ENCODE measurements around the gene KRTAP5-6. TPM values are rescaled to one million over a fixed set of nuclear protein-coding genes. Genes with fewer than 3 reads are reported as not detected.

KRTAP5-6 gene
- total RNA-seq, 2 experiments from 2014 or later, result not detected

- peaks cover 22% of the 10 kb centered on the region for H3K27me3 Mint-ChIP-seq
- peaks cover 3% of the 10 kb centered on the region for H3K36me3 Mint-ChIP-seq
- ATAC-seq (no peak), DNase-seq (no peak)
- peaks cover 14% of the 10 kb centered on the region for H3K9me3 Mint-ChIP-seq (ENCODE audit: low read depth)
- no peak overlapping the region for H3K4me3 Mint-ChIP-seq
- CTCF ChIA-PET, result no interaction called here
- no peaks in the 10 kb centered on the region for H3K4me1 Mint-ChIP-seq
- H3K27ac Mint-ChIP-seq, result no peak overlapping the region
Observed at GRCh38 chr11:1740786-1741530, 44.0 kb downstream of the KRTAP5-6 start.

- H3K4me3 Mint-ChIP-seq, result no peak overlapping the region
- peaks cover 10% of the 10 kb centered on the region for H3K9me3 Mint-ChIP-seq (ENCODE audit: low read depth)
- ATAC-seq (no peak), DNase-seq (no peak)
- no peak overlapping the region for H3K27ac Mint-ChIP-seq
- H3K27me3 Mint-ChIP-seq, result peaks cover 16% of the 10 kb centered on the region
- no peaks in the 10 kb centered on the region for H3K4me1 Mint-ChIP-seq
- CTCF ChIA-PET, result no interaction called here
- peaks cover 2% of the 10 kb centered on the region for H3K36me3 Mint-ChIP-seq
Observed at GRCh38 chr11:1741741-1742140, 44.7 kb downstream of the KRTAP5-6 start.

- Mint-ChIP-seq H3K4me1 (no peaks in the 10 kb centered on the region), H3K27ac (no peak overlapping the region), H3K27me3 (peaks cover 16% of the 10 kb centered on the region), H3K4me3 (no peak overlapping the region), H3K9me3 (ENCODE audit: low read depth) (peaks cover 8% of the 10 kb centered on the region), H3K36me3 (peaks cover 2% of the 10 kb centered on the region)
- CTCF ChIA-PET, result no interaction called here
- ATAC-seq (no peak), DNase-seq (no peak)
Observed at GRCh38 chr11:1742371-1742770, 45.4 kb downstream of the KRTAP5-6 start.

GRCh38 chr11:1742869-1743584, 46.0 kb downstream of the KRTAP5-6 start:
- Mint-ChIP-seq H3K27ac (no peak overlapping the region), H3K36me3 (peaks cover 2% of the 10 kb centered on the region), H3K4me3 (no peak overlapping the region), H3K27me3 (peaks cover 18% of the 10 kb centered on the region), H3K9me3 (ENCODE audit: low read depth) (peaks cover 8% of the 10 kb centered on the region), H3K4me1 (no peaks in the 10 kb centered on the region)
- CTCF ChIA-PET, result interaction anchor here (1.5 to 1.6 kb wide), 2 partner anchors 15 to 49 kb away, joined by 4 read pairs; no protein-coding TSS in a partner anchor
- no peak for DNase-seq
- ATAC-seq, result no peak

- Mint-ChIP-seq H3K4me1 (no peaks in the 10 kb centered on the region), H3K4me3 (no peak overlapping the region), H3K36me3 (peaks cover 2% of the 10 kb centered on the region), H3K27me3 (peaks cover 21% of the 10 kb centered on the region), H3K27ac (no peak overlapping the region), H3K9me3 (ENCODE audit: low read depth) (peaks cover 8% of the 10 kb centered on the region)
- CTCF ChIA-PET, result interaction anchor here (1.5 to 1.6 kb wide), 2 partner anchors 14 to 50 kb away, joined by 4 read pairs; no protein-coding TSS in a partner anchor
- ATAC-seq (no peak), DNase-seq (no peak)
Observed at GRCh38 chr11:1743585-1744136, 46.7 kb downstream of the KRTAP5-6 start.

GRCh38 chr11:1744137-1744886, 47.3 kb downstream of the KRTAP5-6 start:
- Mint-ChIP-seq H3K27ac (no peak overlapping the region), H3K9me3 (ENCODE audit: low read depth) (peaks cover 8% of the 10 kb centered on the region), H3K27me3 (peaks cover 19% of the 10 kb centered on the region), H3K4me1 (no peaks in the 10 kb centered on the region), H3K4me3 (no peak overlapping the region), H3K36me3 (peaks cover 2% of the 10 kb centered on the region)
- DNase-seq (no peak), ATAC-seq (no peak)
- CTCF ChIA-PET, result interaction anchor here (1.5 to 1.6 kb wide), 2 partner anchors 13 to 50 kb away, joined by 4 read pairs; no protein-coding TSS in a partner anchor

- peaks cover 8% of the 10 kb centered on the region for H3K9me3 Mint-ChIP-seq (ENCODE audit: low read depth)
- ATAC-seq (no peak), DNase-seq (no peak)
- H3K4me3 Mint-ChIP-seq, result no peak overlapping the region
- peaks cover 2% of the 10 kb centered on the region for H3K36me3 Mint-ChIP-seq
- peaks cover 22% of the 10 kb centered on the region for H3K27me3 Mint-ChIP-seq
- no peak overlapping the region for H3K27ac Mint-ChIP-seq
- peaks cover 6% of the 10 kb centered on the region for H3K4me1 Mint-ChIP-seq
- CTCF ChIA-PET, result interaction anchor here (1.5 kb wide), 1 partner anchor 13 kb away, joined by 4 read pairs; no protein-coding TSS in a partner anchor
Observed at GRCh38 chr11:1744891-1745700, 48.1 kb downstream of the KRTAP5-6 start.

- CTCF ChIA-PET, result no interaction called here
- DNase-seq (no peak), ATAC-seq (no peak)
- peaks cover 2% of the 10 kb centered on the region for H3K36me3 Mint-ChIP-seq
- peaks cover 8% of the 10 kb centered on the region for H3K4me1 Mint-ChIP-seq
- peaks cover 23% of the 10 kb centered on the region for H3K27me3 Mint-ChIP-seq
- H3K4me3 Mint-ChIP-seq, result no peak overlapping the region
- H3K27ac Mint-ChIP-seq, result no peak overlapping the region
- H3K9me3 Mint-ChIP-seq (ENCODE audit: low read depth), result peaks cover 8% of the 10 kb centered on the region
Observed at GRCh38 chr11:1745701-1746320, 48.8 kb downstream of the KRTAP5-6 start.

- Mint-ChIP-seq H3K4me1 (peaks cover 8% of the 10 kb centered on the region), H3K27ac (no peak overlapping the region), H3K27me3 (peaks cover 23% of the 10 kb centered on the region), H3K9me3 (ENCODE audit: low read depth) (peaks cover 8% of the 10 kb centered on the region), H3K36me3 (peaks cover 2% of the 10 kb centered on the region), H3K4me3 (no peak overlapping the region)
- CTCF ChIA-PET, result no interaction called here
- no peak for ATAC-seq
- no peak for DNase-seq
Observed at GRCh38 chr11:1746511-1746931, 49.5 kb downstream of the KRTAP5-6 start.

GRCh38 chr11:1746956-1747752, 50.2 kb downstream of the KRTAP5-6 start:
- peaks cover 23% of the 10 kb centered on the region for H3K27me3 Mint-ChIP-seq
- H3K4me1 Mint-ChIP-seq, result peaks cover 11% of the 10 kb centered on the region
- H3K9me3 Mint-ChIP-seq (ENCODE audit: low read depth), result peaks cover 8% of the 10 kb centered on the region
- H3K4me3 Mint-ChIP-seq, result no peak overlapping the region
- no peak for DNase-seq
- no peak overlapping the region for H3K27ac Mint-ChIP-seq
- ATAC-seq, result no peak
- CTCF ChIA-PET, result no interaction called here
- peaks cover 2% of the 10 kb centered on the region for H3K36me3 Mint-ChIP-seq
